ENCODE results near the gene PLXNA4.
A peak's percentile ranks its signal among the peaks of the same experiment; 100 is the strongest.

PLXNA4 gene

DNA sequence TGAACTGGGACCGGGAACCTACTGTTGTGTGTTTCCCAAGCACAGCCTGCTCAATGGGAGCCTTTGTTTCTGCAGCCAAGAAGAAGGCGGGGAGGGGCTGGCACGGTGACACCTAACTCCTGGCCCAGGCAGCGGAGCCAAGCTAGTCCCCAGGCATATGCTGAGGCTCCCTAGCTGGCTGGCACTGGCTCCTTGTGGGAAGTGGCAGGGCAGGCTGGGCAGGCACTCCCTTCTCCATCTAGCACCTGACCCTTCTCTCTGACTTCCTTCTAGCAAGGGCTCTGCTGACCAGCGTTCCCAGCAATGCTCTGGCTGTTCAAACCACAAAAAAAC is 325.0 kb downstream of the PLXNA4 start:
- peak; percentile 31 for DNase-seq

DNA sequence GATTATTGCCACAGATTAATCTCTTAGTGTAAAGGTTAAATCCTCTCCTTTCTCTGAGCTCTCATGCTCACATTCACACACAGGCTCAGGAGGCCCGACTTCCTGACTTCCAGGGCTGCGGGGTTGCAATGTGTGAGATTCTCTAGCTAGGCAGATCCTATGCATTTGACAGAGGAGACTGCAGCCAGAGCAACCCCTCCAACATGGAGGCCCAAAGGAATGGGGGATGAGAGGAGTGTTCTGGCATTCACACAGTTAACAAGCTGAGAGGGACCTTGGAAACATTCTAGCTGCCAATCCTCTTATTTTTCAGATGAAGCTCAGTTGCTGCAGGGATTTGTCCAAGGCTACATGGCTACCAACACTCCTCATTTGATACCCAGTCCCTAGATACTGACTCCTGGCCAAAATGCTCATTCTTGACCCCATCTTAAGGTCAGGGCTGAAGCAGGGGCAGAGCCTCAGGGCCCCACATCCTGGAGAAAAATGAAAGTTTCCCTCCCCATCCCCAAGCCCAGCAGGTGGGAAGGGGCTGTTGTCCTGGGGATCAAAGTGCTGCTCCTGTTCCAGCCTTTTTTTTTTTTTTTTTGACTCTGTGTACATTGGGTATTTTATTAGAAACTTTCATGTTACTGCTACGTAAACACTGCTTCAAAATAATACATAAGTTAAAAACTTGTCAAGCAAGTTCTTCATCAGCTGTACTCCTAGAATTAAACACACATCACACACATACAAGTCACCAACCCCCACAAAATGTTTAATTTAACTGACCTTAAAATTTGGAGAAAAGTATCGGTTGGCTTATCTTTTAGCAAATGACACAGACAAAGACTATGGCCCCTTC is 325.6 kb downstream of the PLXNA4 start:
- DNase-seq = no peak

DNA sequence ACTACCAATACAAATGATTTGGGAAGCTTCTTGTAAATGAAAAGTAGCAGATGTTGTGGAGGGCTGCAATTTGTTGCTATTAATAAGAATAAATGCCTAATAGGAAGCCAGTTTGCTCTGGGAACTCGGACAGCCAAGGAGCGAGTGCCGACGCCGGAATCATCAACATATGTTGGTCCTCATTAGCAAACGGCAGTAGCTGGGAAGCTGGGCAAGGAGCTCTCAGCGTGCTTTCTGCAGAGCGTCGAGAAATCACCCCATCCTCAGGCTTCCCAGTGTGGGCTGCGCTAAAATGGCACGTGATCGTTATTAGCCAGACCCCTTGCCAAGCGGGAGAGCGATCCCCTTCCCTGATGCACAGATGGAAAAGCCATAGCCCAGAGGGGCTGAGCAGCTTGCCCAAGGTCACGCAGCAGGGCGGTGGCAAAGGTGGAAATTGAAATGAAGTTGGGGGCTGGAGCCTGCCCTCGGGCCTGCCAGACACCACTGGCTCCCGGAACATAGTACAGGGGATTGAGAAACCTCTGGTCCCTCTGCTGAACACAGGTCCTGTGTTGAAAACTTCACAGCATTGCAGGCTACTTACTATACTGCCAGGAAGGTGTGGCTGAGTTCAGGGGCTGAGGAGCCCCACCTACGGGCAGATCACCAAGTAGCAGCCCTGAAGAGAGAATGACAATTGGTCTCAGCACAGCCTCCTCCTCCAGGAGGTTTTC is 326.9 kb downstream of the PLXNA4 start:
- DNase-seq = no peak

DNA sequence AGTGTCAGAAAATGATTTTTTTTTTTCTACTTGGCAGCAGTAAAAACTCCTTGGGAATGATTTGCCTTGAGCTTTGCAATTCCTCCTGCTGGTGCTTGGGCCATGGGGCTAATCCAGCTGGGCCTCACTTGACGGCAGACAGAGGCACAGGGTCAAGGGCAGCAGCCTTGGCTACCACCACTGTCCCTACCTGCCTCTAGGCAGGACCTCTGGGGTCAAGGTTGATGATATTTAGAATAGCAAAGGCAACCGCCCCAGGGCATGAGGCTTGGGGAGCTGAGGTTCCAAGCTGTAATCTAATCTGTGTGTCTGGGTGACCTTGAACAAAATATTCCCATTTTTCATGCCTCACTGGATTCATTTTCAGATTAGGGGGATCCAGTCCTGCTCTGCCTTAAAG is 327.4 kb downstream of the PLXNA4 start:
- no peak for DNase-seq

DNA sequence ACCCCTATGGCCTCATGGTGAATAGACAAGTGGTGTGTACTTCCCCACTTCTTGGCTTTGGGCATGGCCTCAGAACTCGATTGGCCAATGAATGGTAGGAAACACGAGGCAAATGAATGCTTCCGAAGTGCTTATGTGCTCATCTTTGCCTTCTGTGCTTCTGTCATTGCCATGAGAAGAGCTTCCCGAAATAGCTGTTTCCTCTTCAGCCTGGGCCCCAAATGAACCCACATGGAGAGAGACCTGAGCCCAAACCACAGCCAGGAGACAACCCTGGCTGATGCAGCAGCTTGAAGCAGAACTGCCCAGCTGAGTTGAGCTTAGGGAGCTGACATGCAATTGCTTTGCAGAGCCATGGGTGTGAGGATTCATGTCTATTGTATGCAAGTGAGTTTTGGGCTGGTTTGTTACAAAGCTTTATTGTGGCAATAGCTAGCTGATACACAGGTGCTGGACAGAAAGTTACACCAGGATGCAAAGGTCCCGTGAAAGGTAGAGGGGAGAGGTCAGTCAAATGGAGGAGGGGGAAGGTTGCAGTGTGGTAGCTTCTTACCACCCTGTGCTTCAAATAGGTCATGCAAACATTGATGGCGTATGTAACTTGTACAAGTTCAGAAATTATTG is 328.2 kb downstream of the PLXNA4 start:
- no peak for DNase-seq

DNA sequence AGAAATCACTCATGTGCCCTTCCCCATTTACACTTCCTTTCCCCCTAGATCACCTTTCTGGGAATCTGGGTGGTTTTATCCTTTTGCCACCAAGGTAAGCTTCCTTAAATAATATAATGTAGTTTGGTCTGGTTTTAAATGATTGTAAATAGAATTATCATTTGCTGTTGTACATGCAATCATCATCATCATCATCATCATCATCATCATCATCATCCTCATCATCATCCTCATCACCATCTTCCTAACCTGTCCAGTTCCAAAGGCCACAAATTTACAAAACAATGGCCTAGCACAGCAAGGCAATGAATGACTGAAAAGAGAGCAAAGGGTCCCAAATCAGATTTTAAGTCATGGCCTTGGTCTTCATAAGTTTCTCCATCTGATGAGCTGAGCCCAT is 329.7 kb downstream of the PLXNA4 start:
- no peak for DNase-seq

DNA sequence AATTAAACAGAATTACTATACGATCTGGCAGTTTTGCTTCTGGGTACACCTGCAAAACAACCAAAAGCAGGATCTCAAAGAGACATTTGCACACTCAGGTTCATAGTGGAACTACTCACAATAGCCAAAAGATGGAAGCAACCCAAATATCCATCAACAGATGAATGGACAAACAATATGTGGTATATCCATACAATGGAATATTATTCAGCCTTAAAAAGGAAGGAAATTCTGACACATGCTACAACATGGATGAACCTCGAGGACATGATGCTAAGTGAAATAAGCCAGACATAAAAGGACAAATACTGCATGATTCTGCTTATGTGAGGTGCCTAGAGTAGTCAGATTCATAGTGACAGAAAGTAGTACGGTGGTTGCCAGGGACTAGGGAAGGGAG is 330.7 kb downstream of the PLXNA4 start:
- DNase-seq = no peak

DNA sequence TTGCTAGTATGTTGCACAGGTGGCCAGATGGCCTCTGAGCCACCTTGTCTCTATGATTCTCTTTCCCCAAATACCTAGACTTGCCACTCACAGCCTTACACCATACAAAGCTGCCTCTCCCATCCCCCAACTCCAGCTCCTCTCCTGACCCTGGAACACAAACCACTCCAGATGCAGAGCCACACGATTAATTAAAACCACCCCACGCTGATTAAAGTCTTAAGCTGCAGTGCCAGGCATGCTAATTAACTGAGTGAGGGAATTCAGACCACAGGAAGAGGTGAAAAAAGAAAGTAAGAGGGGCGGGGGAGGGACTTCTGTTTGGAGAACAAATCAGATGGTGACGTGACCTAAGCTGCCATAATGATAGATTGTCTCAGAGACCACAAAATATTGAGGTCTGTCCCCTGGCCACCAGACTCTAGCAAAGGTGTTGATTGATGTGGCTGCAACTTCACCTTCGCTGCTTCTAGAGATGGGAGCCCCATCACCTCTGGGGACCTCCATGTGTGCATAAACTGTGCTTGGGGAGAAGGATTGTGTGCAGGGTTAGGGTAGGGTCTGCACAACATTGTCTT is 331.3 kb downstream of the PLXNA4 start:
- DNase-seq = no peak

DNA sequence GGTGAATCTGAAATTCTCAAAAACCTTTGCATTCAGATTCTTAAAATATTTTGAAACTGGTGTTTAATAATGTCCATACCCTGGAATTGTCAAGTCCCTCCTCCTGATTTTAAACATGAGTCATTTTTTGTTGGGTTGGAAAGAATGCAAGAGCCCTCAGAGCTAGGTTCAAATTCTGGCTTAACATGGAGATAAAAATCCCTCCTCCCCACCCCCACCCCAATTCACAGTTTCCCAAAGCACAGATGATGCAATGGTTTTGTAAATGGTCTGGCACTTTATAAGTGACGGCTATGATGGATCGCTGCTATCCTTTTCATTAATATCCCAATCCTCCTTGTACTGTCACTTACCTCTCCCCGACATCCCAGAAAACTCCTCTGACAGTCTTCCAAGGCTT is 332.8 kb downstream of the PLXNA4 start:
- no peak for DNase-seq

DNA sequence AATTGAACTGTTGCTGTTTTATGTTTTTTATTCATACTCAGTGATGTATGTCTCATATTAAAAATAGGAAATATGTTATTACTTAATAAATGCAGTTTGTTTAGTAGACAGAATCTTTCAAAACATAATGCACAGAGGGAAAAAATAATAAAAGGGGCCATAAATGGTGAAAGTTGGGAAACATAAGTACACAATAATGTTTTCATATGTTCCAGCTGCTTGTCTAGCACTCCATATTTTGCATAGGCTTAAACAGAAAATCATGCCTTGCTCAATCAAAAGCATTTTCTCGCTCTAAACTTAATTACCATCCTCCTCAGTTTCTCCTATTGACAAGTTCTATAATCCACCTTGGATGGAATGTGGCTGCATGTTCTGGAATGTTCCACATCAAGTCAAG is 333.2 kb downstream of the PLXNA4 start:
- no peak for DNase-seq

DNA sequence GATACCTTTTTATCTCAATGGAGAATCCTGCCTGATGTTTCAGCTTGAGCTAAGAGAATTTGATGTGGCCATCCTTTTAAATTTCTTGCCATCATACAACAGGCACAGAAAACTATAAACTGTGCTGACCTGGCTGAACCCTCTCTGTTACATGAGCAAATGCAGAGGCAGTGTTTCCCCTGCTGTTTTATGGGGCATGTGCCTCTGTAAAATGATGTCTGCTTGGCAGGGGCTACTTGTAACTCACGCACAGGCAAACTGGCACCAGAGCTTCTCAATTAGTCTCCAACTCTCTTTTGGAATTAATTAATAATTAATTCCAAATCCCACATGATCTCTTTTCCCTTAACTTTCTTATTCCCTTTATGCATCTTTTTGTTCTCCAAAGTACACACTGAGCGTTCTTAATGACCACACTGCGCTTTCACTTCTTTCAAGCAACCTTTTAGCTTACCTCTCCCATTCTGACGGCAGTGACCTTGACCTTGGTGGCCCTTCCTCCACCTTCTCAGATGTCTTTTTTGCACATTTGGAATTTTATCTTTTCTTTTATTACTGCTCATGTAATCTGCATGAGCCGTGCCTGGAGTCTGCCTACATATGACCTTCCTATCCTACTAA is 334.0 kb downstream of the PLXNA4 start:
- no peak for DNase-seq

DNA sequence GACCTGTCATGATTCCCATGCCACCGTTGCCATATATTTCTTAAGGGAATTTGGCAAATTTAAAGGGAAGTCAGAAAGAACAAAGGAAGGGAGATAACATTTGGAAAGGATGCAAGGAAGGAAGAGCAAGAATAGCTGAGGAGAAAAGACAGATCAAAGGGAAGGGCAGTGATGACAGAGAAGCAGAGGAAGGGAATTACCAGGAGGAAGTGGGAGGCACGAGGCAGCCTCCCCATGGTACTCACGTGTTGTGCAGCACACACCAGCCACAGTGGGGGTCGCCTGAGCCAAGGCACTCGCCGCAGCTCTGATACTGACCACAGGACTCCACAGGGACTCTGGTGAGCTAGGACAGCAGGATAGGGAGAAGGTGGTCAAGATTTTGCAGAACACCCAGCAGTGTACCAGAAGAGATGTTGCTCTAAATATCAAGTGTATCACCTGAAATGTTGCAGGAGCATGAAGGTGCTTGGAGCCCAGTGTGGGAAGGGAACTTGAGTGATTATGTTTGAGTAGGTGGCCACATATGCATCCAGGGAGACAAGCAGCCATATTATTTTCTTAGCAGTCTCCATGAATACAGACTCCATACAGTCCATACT is 335.3 kb downstream of the PLXNA4 start:
- no peak for DNase-seq

DNA sequence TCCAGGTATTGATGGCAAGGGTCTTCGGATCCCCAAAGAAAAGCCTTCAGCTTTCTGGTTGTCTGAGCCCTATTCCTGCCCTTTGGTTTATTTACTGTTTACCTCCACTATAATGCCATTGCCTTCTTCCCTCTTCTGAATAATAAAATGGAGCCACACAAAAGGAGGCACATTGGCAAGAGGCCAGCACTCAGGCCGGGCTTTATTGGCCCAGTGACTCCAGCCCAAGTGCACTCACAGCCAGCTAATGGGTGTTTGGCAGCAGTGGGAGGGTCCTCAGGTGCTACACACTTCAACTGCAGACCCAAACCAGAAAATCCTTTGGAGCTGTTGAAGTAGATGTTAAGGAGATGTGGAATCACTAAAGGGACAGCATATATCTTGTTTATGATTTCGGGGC is 336.0 kb downstream of the PLXNA4 start:
- DNase-seq = no peak

DNA sequence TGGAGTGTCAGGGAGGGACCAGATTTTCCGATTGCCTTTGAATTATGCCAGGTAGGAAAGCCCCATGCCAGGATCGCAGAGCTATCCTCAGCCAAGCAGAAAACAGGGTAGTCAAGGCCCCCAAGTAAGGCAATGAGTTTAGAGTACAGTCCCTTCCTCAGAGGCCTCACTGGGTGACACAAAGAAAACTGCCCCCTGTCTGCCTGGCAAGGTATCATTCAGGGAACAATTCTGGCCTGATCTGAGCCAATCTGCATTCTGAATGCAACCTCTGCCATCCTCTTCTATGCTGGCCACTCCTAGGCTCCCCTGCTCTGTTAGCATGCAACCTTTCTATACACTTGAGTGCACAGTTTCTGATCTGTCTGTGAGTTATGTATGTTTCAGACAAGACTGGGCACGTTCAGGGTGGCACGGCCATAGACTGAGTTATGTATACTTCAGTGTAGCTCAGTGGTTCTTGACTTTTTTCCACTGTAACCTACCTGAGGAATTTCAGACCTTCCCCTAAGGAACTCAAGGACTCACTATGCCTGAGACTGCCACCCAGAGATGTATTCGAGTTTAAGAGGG is 336.8 kb downstream of the PLXNA4 start:
- no peak for DNase-seq

DNA sequence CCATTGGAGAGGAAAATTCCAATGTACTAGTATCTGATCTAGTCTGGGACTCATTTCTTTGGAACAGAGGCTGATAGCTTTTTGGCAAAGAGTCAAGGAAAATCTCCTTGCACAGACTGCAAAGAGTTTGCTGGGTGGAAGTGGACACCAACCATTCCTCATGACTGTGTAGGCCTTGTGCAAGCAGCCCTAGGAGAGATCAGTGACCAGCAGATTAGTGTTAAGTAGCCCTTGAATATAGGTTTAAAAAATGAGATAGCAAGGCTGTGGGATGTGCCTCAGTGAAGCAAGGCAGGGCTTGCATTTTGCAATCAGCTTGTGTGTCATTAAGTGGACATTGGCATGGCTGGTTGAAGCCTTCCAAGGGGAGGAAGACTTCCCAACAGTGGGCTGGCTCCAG is 341.6 kb downstream of the PLXNA4 start:
- no peak for DNase-seq

DNA sequence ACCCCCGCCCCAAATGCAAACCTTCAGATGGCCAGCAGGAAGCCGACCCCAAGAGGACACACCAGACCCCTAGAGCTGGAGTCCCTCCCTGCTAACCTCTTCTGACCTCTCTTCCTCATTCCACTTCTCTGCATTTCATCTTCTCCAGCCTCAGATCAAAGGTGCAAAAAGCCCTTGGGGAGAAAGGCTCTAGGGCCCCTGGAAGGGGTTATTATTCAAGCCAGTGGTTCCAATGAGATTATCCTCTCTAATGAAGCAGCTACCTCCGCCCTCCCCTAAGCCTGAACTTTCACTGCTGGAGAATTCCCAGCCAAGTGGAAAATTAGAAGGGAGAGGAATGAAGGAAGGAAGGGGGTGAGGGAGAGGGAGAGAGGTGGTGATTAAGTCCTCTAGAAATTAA is 343.9 kb downstream of the PLXNA4 start:
- DNase-seq = no peak

DNA sequence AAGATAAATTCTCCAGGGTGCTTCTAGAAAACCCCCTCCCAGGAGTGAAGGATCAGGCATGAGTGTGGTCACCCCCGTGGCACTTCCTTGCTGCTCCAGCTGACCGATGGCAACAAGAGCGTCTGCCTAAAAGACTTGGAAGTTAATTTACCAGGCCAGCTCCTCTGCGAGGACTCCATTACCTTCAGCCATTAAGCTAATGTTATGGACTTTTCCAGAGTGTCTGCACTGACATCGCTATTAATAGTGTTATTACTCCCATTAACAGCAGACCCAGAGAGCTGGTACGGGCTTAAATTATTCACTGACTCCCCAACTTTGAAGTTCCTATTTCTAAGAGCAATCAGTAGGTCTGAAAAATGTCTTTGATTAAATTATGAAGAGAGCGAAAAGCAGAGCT is 345.8 kb downstream of the PLXNA4 start:
- no peak for DNase-seq

DNA sequence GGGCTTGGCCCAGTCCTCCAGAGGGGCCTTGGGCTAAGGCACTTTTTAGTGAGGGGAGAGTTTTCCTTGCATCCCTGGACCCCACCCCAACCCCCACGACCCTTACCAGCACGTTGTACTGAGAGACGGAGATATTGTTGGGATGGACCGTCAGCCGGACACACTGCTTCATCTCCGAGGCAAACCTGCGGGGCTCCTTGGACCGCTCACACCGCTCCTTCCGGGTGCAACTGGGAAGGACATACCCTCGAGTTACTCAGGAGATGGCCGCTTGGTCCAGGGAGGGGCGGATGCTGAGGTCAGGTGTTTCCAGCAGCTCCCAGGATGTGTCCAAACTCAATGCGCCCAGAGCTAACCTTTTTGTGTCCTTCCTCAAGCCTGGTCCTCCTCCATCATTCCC is 348.0 kb downstream of the PLXNA4 start:
- DNase-seq = no peak

DNA sequence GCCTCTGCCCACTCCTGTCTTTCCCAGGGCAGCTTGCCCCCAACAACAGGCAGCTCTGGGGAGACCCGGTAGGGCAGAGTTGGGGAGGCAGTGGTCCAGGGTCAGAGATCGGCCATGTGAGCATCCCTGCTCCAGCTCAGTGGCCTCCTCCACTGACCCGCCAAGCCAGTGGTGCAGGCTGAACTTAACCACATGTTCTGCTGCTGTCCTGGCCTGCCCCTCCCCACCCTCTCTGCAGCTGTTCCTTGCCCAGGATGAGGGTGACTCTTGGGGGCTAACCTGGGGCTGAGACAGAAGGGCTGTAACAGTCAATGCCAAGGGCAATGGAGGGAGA is 349.3 kb downstream of the PLXNA4 start:
- no peak for DNase-seq

DNA sequence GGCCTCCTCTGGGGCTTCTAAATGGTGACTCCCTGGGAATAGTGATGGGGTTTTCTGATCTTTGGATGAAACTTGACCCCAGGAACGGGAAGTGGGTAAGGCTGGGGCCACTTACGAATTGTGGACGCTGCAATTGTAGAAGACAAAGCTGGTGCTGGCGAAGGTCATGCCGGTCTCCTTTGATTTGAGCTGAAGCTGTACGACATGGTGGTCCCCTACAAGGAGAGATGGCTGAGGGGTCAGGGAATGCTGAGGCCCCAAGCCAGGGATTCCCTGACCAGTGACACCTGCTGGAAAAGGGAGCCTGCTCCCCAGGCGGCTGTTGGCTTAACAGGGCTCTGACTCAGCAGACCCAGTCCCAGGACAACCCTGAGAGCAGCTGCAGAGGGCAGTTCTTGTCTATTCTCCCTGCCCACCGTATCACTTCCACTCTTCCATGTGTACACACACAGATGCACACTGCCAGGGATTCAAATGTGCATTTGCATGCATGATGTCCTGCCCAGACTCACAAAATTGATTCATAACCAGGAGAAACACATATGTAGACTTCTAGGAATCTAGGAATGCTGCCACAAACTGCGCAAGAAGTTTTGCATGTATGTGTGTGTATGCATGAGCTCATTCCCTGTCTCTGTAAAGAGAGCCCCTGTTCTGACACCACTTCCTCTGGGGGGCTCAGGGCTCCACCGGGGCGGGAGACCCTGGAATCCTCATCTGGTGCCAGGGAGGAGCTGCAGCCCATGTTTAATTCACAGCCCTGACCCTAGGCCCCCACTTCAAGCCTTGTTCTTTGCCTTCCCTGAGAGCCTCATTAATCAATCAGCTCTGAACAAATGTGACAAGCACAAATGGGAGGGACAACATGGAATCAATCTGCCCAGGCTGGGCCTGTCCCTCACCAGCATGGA is 350.0 kb downstream of the PLXNA4 start:
- DNase-seq = no peak

DNA sequence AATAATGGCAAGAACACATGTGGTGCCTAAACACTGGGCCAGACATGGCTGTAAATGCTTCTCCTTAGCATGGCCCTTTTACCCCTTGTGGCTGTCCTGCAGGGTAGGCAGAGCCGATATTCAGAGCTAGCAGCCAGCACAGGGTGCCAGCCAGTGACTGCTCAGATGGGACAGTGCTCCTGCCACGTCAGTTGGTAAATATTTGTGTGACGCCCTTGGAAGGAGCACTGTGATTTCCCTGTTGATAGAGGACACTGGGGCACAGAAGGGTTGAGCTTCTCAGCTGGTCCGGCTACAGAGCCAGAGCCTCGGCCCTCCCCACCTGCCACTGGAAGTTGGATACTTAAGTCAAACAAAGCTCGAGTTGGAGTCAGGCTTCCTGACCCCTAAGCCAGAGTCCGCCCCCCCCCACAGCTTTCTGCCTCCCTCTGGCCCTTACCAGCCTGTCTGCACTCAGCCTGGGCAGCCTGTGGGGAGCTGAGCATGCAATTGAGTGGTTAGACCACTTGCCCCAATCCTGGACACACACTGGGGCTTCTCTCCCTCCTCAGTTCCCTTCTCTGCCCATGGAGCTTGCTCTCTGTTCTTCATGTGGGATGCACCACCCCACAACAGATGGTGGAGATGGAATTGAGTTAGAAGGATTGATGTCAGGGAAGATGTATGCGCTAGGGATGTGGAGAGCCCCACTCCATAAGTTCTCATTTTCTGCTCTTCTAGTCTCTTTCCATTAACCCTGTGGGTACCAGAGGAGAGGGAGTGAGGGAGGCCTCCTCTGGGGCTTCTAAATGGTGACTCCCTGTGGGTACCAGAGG is 350.8 kb downstream of the PLXNA4 start:
- no peak for DNase-seq
